Fibroblast of pulmonary artery (primary cell): ENCODE measurements around the gene NKX2-8.

ENCODE experiments used
- DNase-seq: peaks from one replicate; pipeline ENCODE4 v3.0.0-alpha.2; 2010; ENCODE audit warnings: low read depth
- H3K4me3 ChIP-seq: replicated peaks from 2 replicates; pipeline ENCODE4 v1.5.1; 2011; ENCODE audit warnings: low read depth, mild to moderate bottlenecking, control low read depth, low read length, moderate library complexity
- TF ChIP-seq, protein P1 (sequence below): IDR thresholded peaks from 2 replicates; pipeline ENCODE4 v1.5.1; 2011; ENCODE audit warnings: mild to moderate bottlenecking, control low read depth, low read length, inconsistent platforms; ENCODE audit errors: missing control alignments

Gene NKX2-8

DNA sequence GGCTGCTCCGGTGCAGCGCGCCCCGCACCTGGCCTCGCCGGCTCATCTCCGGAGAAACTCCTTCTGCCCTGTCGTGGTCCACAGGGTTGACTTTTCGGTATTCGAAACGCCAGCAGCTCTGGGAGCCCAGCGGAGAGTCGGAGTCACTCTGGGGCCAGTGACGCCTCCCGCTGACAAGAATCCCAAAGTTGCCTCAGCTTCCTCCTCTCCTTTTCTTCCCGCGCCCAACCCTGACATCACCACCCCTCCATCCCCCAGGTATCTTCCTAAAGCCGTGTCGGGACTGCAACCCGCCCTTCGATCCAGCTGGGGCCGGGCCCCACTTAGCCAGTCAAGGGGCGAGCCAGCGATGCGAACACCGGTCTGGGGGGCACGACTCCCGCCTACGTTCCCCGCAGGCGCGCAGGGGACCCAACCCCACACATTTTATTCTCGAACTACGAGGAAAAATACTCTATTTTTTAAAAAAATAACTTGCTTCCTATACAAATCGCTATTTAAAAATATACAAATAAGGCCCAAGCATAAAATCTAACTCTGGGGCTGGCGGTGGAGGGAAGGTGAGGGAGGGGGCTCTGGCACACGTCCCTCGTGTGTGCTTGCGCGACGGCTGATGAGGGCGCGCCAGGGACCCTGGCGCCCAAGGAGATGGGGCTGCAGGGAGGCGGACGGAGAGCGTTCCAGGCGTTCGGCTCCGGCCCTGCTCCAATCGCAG lies 2.1 kb downstream of the NKX2-8 start:
- no peak for DNase-seq
- no peak overlapping the region for H3K4me3 ChIP-seq
- TF ChIP-seq, protein P1, sequence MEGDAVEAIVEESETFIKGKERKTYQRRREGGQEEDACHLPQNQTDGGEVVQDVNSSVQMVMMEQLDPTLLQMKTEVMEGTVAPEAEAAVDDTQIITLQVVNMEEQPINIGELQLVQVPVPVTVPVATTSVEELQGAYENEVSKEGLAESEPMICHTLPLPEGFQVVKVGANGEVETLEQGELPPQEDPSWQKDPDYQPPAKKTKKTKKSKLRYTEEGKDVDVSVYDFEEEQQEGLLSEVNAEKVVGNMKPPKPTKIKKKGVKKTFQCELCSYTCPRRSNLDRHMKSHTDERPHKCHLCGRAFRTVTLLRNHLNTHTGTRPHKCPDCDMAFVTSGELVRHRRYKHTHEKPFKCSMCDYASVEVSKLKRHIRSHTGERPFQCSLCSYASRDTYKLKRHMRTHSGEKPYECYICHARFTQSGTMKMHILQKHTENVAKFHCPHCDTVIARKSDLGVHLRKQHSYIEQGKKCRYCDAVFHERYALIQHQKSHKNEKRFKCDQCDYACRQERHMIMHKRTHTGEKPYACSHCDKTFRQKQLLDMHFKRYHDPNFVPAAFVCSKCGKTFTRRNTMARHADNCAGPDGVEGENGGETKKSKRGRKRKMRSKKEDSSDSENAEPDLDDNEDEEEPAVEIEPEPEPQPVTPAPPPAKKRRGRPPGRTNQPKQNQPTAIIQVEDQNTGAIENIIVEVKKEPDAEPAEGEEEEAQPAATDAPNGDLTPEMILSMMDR = no peak

DNA sequence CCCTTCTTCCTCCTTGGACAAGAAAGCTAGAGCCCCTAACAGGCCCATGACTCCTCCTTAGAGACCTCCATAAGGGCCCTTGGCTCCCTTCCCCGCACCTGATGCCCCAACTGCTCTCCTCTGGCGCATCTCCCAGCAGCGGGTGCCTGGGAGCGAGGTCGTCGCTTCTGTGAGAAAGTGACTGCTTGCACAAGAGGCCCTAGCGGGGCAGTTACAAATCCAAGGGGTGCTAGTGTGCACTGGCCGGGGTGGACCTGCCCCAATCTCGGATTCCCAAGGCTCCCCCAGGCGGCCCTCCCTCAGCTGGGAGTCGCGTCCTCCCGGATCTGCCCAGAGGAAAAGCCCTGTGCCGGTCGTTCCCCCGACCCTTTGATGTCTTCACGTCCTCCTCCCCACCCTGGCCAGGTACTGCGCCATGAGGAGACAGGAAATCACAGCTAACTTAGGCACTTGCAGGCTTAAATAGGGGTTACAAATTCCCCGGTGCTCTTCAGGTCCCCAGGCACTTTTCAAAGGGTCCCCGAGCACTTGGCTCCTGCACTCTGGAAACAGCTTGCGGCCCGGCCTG lies 2.8 kb downstream of the NKX2-8 start:
- no peak overlapping the region for H3K4me3 ChIP-seq
- TF ChIP-seq, protein P1 = no peak
- DNase-seq = no peak

DNA sequence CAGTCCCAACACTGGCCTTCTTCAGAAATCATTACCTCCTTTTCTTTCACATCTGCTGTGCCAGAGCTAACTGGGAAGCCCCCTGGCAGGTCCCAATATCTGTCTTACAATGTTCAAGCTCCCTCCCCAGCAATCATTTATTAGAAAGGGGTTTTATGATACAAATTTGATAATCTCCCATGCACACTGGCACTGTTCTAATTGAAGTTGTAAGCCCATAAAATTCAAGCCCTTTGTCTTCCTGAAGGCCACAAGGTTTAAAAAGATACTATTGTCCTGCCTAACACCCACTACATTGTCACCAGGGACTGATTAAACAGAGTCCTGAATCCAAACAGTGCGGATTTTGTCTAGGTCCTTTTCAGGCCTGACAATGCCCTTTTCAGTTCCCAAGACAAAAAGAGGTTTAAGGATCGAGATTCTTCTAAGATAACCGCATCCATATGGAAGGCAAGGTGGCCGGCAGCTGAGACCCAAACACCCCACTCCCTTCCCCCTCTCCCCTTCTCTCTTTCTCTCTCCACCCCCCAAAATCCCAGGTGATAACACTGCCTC lies 3.3 kb downstream of the NKX2-8 start:
- TF ChIP-seq, protein P1 = no peak
- no peak overlapping the region for H3K4me3 ChIP-seq
- DNase-seq = no peak

DNA sequence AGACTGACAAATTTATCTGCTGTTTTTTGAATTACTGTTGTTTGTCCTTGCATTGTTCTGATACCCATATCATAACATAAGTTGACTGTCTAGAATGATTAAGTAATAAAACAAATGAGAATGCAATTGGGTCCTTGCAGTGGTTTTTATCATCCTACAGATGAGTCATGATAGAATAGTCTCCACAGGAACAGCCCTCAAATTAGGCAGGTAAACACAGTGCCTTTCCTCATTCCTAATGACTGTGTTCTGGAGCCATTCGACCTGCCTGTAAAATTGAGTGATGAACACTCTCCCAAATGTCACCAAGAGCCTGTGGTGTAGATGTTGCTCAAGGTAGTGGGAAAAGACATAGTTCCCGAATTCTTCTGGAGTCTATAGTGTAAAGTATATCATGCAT lies 12.3 kb downstream of the NKX2-8 start:
- TF ChIP-seq, protein P1 = no peak
- DNase-seq = no peak

DNA sequence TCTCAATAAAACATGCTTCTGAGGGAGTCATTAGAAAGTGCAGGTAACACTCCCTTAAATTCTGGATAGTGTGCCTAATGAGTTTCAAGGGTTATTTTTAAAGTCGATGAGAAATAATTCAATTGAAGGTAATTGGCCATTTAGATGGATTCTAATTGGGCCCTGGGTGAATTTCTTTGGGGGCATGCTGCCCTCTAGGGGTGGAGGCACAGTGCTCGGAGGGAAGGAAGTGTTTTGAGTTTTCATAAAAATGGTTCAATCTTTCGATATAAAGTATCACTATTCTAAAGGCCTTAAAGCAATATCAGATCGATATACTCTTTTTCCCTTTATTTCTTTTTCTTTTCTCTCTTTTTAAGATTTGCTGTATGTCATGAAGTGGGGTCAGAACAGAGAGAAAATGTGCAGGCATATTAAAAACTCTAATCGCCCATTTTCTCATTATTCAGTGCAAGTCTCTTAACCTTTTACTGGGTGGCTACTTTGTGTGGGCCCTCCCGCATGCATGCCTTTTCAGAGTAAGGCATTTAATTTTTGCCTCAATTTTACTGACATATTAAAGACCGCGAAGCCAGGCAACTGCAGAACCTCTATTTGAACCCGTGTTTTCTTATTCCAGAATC lies 25.5 kb downstream of the NKX2-8 start:
- DNase-seq = peak; percentile 21
- TF ChIP-seq, protein P1 = peak; percentile 90
- no peak overlapping the region for H3K4me3 ChIP-seq

More for the DNA sequence above, 12.3 kb downstream of the NKX2-8 start:
- no peak overlapping the region for H3K4me3 ChIP-seq

DNA sequence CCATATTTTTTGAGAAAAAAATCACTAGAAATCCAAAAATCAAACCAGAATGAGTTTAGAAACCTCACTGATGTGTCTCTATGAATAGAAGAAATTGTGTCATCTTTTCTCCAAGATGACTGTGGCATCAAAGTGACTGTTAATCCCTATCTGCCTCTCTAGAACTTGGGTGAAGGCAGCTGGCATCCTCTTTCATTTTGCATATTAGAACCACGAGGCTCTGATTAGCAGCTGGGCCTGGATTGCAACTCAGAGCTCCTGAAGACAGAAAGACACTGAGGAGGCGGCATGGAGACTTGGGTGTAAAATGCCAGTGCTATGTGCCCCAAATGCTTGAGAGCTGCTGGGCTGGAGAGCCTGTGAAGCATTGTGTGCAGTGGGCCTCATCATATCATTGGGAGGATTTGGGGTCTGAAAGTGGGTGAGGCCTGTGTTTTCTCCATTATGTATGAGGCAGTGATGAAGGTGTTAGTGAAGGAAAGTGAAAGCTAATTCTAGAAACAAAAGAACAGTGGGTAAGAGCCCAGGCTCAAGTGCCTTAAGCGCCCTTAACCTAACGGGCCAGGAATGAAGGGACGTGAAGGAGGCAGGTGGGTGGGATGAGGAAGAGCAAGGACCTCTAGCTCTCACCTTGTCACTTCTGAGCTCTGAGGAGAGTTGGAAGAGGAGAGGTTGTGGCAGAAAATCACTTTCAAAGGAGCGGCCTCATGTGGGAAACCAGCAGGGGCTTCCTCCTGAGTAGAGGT lies 26.2 kb downstream of the NKX2-8 start:
- H3K4me3 ChIP-seq = no peak overlapping the region
- TF ChIP-seq, protein P1 = no peak
- no peak for DNase-seq
